GM12864 (cell line): Measurements from ENCODE around the gene ENOX2.

Source experiments
- DNase-seq: peaks from one replicate; pipeline ENCODE4 v3.0.0-alpha.2; 2011; ENCODE audit warnings: low read depth
- H3K4me3 ChIP-seq: 2 replicates; pipeline ENCODE4 v1.5.1; 2011; ENCODE audit warnings: mild to moderate bottlenecking, low read depth, low read length, control low read depth
- TF ChIP-seq, protein P1 (sequence below): IDR thresholded peaks from 2 replicates; pipeline ENCODE4 v1.5.1; 2011; ENCODE audit warnings: low read depth, mild to moderate bottlenecking, moderate library complexity, low read length, control low read depth, inconsistent platforms; ENCODE audit errors: missing control alignments

ENOX2 gene

GRCh38 chrX:130879869-130880268 is 23.1 kb downstream of the ENOX2 start:
- DNase-seq, result no peak
- TF ChIP-seq, protein P1, sequence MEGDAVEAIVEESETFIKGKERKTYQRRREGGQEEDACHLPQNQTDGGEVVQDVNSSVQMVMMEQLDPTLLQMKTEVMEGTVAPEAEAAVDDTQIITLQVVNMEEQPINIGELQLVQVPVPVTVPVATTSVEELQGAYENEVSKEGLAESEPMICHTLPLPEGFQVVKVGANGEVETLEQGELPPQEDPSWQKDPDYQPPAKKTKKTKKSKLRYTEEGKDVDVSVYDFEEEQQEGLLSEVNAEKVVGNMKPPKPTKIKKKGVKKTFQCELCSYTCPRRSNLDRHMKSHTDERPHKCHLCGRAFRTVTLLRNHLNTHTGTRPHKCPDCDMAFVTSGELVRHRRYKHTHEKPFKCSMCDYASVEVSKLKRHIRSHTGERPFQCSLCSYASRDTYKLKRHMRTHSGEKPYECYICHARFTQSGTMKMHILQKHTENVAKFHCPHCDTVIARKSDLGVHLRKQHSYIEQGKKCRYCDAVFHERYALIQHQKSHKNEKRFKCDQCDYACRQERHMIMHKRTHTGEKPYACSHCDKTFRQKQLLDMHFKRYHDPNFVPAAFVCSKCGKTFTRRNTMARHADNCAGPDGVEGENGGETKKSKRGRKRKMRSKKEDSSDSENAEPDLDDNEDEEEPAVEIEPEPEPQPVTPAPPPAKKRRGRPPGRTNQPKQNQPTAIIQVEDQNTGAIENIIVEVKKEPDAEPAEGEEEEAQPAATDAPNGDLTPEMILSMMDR, result no peak
- H3K4me3 ChIP-seq, result no peak overlapping the region

- DNase-seq, result no peak
- TF ChIP-seq, protein P1, result no peak
- no peak overlapping the region for H3K4me3 ChIP-seq
Observed at GRCh38 chrX:130878350-130879341, 24.4 kb downstream of the ENOX2 start.

- TF ChIP-seq, protein P1, result no peak
- DNase-seq, result no peak
- no peak overlapping the region for H3K4me3 ChIP-seq
Observed at GRCh38 chrX:130877892-130878341, 25.1 kb downstream of the ENOX2 start.

GRCh38 chrX:130876226-130876625 is 26.8 kb downstream of the ENOX2 start:
- no peak overlapping the region for H3K4me3 ChIP-seq
- TF ChIP-seq, protein P1, result no peak
- no peak for DNase-seq

DNA sequence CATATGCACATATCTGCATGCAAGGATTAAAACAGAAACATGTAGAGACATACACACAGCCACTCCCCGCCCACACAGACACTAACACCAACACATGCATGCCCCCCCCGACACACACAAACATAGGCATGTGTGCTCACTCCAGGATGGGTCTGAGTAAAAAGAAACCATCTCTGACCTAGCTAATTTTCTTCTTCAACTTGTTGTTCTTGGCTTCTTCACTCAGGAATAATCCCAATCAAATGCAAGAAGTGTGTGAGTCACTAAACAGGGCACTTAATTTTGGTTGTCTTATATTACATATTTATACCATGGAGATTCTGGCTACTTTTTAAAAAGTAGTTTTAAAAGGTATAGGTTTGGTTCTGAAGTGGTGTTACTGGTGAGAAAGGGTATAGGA is 28.3 kb downstream of the ENOX2 start:
- TF ChIP-seq, protein P1, result no peak
- no peak overlapping the region for H3K4me3 ChIP-seq
- no peak for DNase-seq

DNA sequence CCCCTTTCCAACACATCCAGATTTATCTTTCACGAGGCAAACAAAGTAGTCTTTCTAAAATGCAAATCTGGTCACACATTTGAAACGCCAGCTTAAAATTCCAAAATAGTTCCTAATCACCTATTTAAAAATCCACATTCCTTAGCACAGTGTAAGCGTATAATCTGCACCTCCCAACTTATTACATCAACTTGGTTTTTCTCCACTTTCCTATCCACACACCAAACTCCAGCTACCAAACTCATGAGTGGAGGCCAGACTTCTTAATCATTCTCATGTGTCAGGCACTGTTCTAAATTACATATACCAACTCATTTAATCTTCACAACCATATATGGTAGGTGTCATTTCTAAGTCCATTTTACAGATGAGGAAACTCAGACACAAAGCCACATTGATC is 33.8 kb downstream of the ENOX2 start:
- DNase-seq, result no peak
- TF ChIP-seq, protein P1, result no peak
- H3K4me3 ChIP-seq, result no peak overlapping the region

- H3K4me3 ChIP-seq, result no peak overlapping the region
- DNase-seq, result no peak
- TF ChIP-seq, protein P1, result no peak
Observed at GRCh38 chrX:130861462-130861861, 41.5 kb downstream of the ENOX2 start.
